HepG2 (cell line): Measurements from ENCODE around the gene NT5C2. TPM values are rescaled to one million over a fixed set of nuclear protein-coding genes. Genes with fewer than 3 reads are reported as not detected.
A peak's percentile ranks its signal among the peaks of the same experiment; 100 is the strongest.

Experiments used
- ATAC-seq: fragments of 200-7000 bp; cut with Tn5 transposase; 3 replicates; pipeline ENCODE4 v1.9.1; 2020; ENCODE audit warnings: mild to moderate bottlenecking, moderate library complexity
- BruUV-seq: library from RNA; stranded (reverse); fragments of 400-500 nt; replicated peaks from 2 replicates; lab custom pipeline; 2021; lab: Mats Ljungman, UMichigan
- CTCF ChIA-PET: fragments of 300-600 bp; formaldehyde crosslinking; extraction: SDS; loops from one replicate; lab custom pipeline; 2021; ENCODE audit warnings: low total read pairs, inconsistent platforms, low intra/inter-chr PET ratio; lab: Yijun Ruan, JAX
- POLR2A ChIA-PET: fragments of 350-600 bp; sonication (Branson Sonifier 250); formaldehyde crosslinking; loops from one replicate; lab custom pipeline; 2020; ENCODE audit warnings: antibody characterized with exemption, inconsistent platforms; lab: Yijun Ruan, JAX
- DNase-seq: peaks from one replicate; pipeline ENCODE4 v3.0.0-alpha.2; 2015; ENCODE audit warnings: low spot score
- FAIRE-seq: peaks from 3 replicates; lab custom pipeline; 2011; peaks lifted over from hg19 to GRCh38; lab: Jason Lieb, UNC
- H2AFZ ChIP-seq: one replicate; pipeline ENCODE4 v1.6.1; 2011; ENCODE audit warnings: low read length, inconsistent platforms
- H3K27ac ChIP-seq: fragments of 300-600 bp; 3 replicates; pipeline ENCODE4 v1.8.0; 2011; ENCODE audit warnings: mixed run types, mild to moderate bottlenecking, mixed read lengths, low read length, inconsistent platforms; ENCODE audit not compliant: insufficient read depth; ENCODE audit errors: extremely low read length
- H3K27me3 ChIP-seq, 2 experiments: fragments of 200-600 bp in 1 of 2; 2 replicates in 1 of 2; 3 replicates in 1 of 2; pipeline versions ENCODE4 v1.6.0 to v1.8.0; 2011; ENCODE audit warnings: low read length in 2 of 2, mild to moderate bottlenecking in 2 of 2, moderate library complexity in 2 of 2, inconsistent platforms in 1 of 2; ENCODE audit not compliant: insufficient read depth in 2 of 2, control insufficient read depth in 1 of 2
- H3K36me3 ChIP-seq, 2 experiments: fragments of 200-600 bp in 1 of 2; replicated peaks in 1 of 2; 2 replicates in 1 of 2; 3 replicates in 1 of 2; pipeline versions ENCODE4 v1.5.1 to v1.8.0; 2011; ENCODE audit warnings: low read length in 2 of 2, inconsistent platforms in 1 of 2; ENCODE audit not compliant: insufficient read depth in 2 of 2, control insufficient read depth in 1 of 2
- H3K4me1 ChIP-seq: 2 replicates; pipeline ENCODE4 v1.5.1; 2012; ENCODE audit warnings: low read length, inconsistent platforms; ENCODE audit not compliant: insufficient read depth
- H3K4me2 ChIP-seq: 2 replicates; pipeline ENCODE4 v1.6.0; 2011; ENCODE audit warnings: low read depth, low read length, inconsistent platforms
- H3K4me3 ChIP-seq, 3 experiments: fragments of 200-600 bp in 1 of 3; sonication (generic), shearing (Covaris generic) in 1 of 3; replicated peaks in 1 of 3; 2 replicates each; pipeline ENCODE4 v1.5.1; 2011 to 2016; ENCODE audit warnings: low read length in 3 of 3, inconsistent platforms in 2 of 3, low read depth in 2 of 3, mild to moderate bottlenecking in 2 of 3, control low read depth in 1 of 3, mixed read lengths in 1 of 3; ENCODE audit not compliant: insufficient read depth in 1 of 3
- H3K79me2 ChIP-seq: one replicate; pipeline ENCODE4 v1.6.1; 2011; ENCODE audit warnings: low read length, inconsistent platforms; ENCODE audit not compliant: insufficient read depth
- H3K9ac ChIP-seq: 2 replicates; pipeline ENCODE4 v1.6.0; 2011; ENCODE audit warnings: mild to moderate bottlenecking, low read depth, low read length, inconsistent platforms; ENCODE audit not compliant: insufficient read depth
- H3K9me3 ChIP-seq: 2 replicates; pipeline ENCODE4 v1.5.1; 2012; ENCODE audit warnings: mild to moderate bottlenecking, low read length
- H4K20me1 ChIP-seq: 2 replicates; pipeline ENCODE4 v1.6.0; 2011; ENCODE audit warnings: inconsistent platforms, mild to moderate bottlenecking, low read length, moderate library complexity; ENCODE audit not compliant: insufficient read depth
- LRRFIP1 ChIP-seq: sonication (generic); formaldehyde crosslinking; conservative IDR thresholded peaks from 2 replicates; pipeline ENCODE4 v1.4.0; 2020; ENCODE audit warnings: missing genetic modification reagents
- NAIF1 ChIP-seq: sonication (generic); formaldehyde crosslinking; IDR thresholded peaks from 2 replicates; pipeline ENCODE4 v1.5.0; 2020; ENCODE audit warnings: mild to moderate bottlenecking, missing genetic modification reagents, borderline replicate concordance
- POLR2AphosphoS5 ChIP-seq: IDR thresholded peaks from 2 replicates; pipeline ENCODE4 v1.6.1; 2012; ENCODE audit warnings: low read depth, low read length
- RBM22 ChIP-seq: fragments of 200-400 bp; formaldehyde crosslinking; optimal IDR thresholded peaks from 2 replicates; pipeline ENCODE3; 2017; ENCODE audit warnings: mild to moderate bottlenecking, low read length, moderate library complexity
- RFX1 ChIP-seq: fragments of 450-650 bp; IDR thresholded peaks from 2 replicates; pipeline ENCODE4 v1.6.1; 2017
- SMAD1 ChIP-seq: sonication (generic); formaldehyde crosslinking; IDR thresholded peaks from 2 replicates; pipeline ENCODE4 v1.4.0; 2020; ENCODE audit warnings: missing genetic modification reagents, low read depth, mild to moderate bottlenecking, borderline replicate concordance
- TARDBP ChIP-seq: sonication (generic); formaldehyde crosslinking; IDR thresholded peaks from 2 replicates; pipeline ENCODE4 v1.8.0; 2022; ENCODE audit warnings: mild to moderate bottlenecking, missing genetic modification reagents
- TEF ChIP-seq: sonication (generic); formaldehyde crosslinking; IDR thresholded peaks from 2 replicates; pipeline ENCODE4 v1.5.0; 2020; ENCODE audit warnings: missing genetic modification reagents
- THAP7 ChIP-seq: sonication (generic); formaldehyde crosslinking; IDR thresholded peaks from 2 replicates; pipeline ENCODE4 v1.8.1; 2023; ENCODE audit warnings: mild to moderate bottlenecking, missing genetic modification reagents
- TMF1 ChIP-seq: sonication (generic); formaldehyde crosslinking; IDR thresholded peaks from 2 replicates; pipeline ENCODE4 v1.8.1; 2022; ENCODE audit warnings: low read depth, missing genetic modification reagents
- ZFX ChIP-seq: sonication (generic); formaldehyde crosslinking; IDR thresholded peaks from 2 replicates; pipeline ENCODE4 v1.4.0; 2020; ENCODE audit warnings: mild to moderate bottlenecking, low read depth, missing genetic modification reagents, moderate library complexity
- ZNF598 ChIP-seq: sonication (generic); formaldehyde crosslinking; IDR thresholded peaks from 2 replicates; pipeline ENCODE4 v1.5.1; 2020; ENCODE audit warnings: mild to moderate bottlenecking, missing genetic modification reagents, borderline replicate concordance
- ZNF773 ChIP-seq: sonication (generic); formaldehyde crosslinking; IDR thresholded peaks from 2 replicates; pipeline ENCODE4 v1.4.0; 2020; ENCODE audit warnings: missing genetic modification reagents, borderline replicate concordance
- WGBS: methylation state at CpG from one replicate; pipeline ENCODE4 v1.1.6; 2017; ENCODE audit warnings: low lambda C conversion rate; 5-methylcytosine and 5-hydroxymethylcytosine counted together
- in situ Hi-C: cut with HindIII; loops from 2 replicates; pipeline ENCODE4 v1.10.0; 2017; ENCODE audit warnings: low pct_unique_long_range_greater_than_20kb; ENCODE audit not compliant: extremely low pct_ligation_motif_present
- intact Hi-C: fragments of 100-400 bp; cut with micrococcal nuclease; formaldehyde crosslinking; loops from one replicate; pipeline ENCODE4 v1.10.0; 2022; ENCODE audit not compliant: unreplicated experiment
- polyA plus RNA-seq, 8 experiments: library from polyadenylated mRNA; depleted of rRNA in 3 of 8; stranded (reverse) in 7 of 8; unstranded in 1 of 8; fragments of >200 nt; fragmentation: Illumina TruSeq in 4 of 8; extraction: Trizol in 4 of 8; gene quantifications; 2 replicates each; pipeline versions ENCODE4 v1.2.1 to v1.2.3, GENCODE V29; 2011 to 2016; ENCODE audit warnings: low read depth in 4 of 8, missing spikeins in 1 of 8, mixed read lengths in 1 of 8; ENCODE audit not compliant: insufficient read depth in 1 of 8
- total RNA-seq, 5 experiments: library from RNA; depleted of rRNA; stranded (reverse); fragments of >200 nt; fragmentation: Illumina TruSeq; extraction: Trizol; gene quantifications; 2 replicates each; pipeline ENCODE4 v1.2.3, GENCODE V29; 2016; ENCODE audit warnings: low read depth in 1 of 5
- TF ChIP-seq, protein P1 (sequence below): sonication (generic); formaldehyde crosslinking; IDR thresholded peaks from 2 replicates; pipeline ENCODE4 v1.4.0; 2020; ENCODE audit warnings: mild to moderate bottlenecking, missing genetic modification reagents

The NT5C2 gene
- total and polyA plus RNA-seq, 2 of the 13 experiments (the other 11 are each of a cell fraction or from before 2014, with no cell fraction given): 40.6 to 55.2 TPM

- DNase-seq (no peak), FAIRE-seq (no peak), ATAC-seq (no peak)
- Histone ChIP-seq H3K27ac (no peak overlapping the region), H3K9me3 (no peaks in the 10 kb centered on the region), H3K79me2 (no peaks in the 10 kb centered on the region), H2AFZ (no peak overlapping the region), H3K4me3 (no peak overlapping the region), H3K4me1 (peaks cover 55% of the 10 kb centered on the region), H3K9ac (no peak overlapping the region), H3K27me3 (no peaks in the 10 kb centered on the region), H4K20me1 (no peaks in the 10 kb centered on the region), H3K4me2 (no peak overlapping the region), H3K36me3 (peaks cover 15 to 38% of the 10 kb centered on the region in 2 experiments)
- ChIA-PET CTCF (no interaction called here), POLR2A (interaction anchor here (0.9 kb wide), 1 partner anchor 168 kb away, joined by 3 read pairs; the partner anchor contains the start of gene CNNM2)
- WGBS: 85% methylated on average over 2 of the region's 2 CpGs
- TF ChIP-seq SMAD1: no peak
- TF ChIP-seq, protein P1, sequence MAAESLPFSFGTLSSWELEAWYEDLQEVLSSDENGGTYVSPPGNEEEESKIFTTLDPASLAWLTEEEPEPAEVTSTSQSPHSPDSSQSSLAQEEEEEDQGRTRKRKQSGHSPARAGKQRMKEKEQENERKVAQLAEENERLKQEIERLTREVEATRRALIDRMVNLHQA (CRISPR knock-in tag): no peak
- no TSS peak for BruUV-seq
- in situ Hi-C loops (loop anchor here (10.0 kb wide), 1 partner anchor 159 kb away; the partner anchor contains the start of gene RPEL1), intact Hi-C loops (no loop called here)
Measured at GRCh38 chr10:103086261-103086660, 106.8 kb downstream of the NT5C2 start.

DNA sequence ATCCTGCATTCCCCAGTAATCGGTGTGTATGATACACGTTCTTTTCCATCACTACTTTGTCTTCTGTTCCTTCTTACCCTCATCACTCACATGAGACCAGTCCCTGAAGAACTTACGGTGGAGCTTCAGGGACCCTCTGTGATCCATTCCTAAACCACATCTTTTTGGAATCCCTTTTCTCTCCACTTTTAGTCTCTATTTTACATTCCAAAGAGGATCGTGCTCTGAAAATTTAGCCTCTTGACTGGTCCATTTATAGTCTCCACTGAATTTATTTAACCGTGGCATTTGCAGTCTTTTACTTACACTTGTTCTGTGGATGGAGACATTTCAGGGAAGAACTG lies 109.1 kb downstream of the NT5C2 start:
- no peak for FAIRE-seq
- no peak overlapping the region for H2AFZ ChIP-seq
- H3K36me3 ChIP-seq: peaks cover 8 to 16% of the 10 kb centered on the region in 2 experiments
- H3K27me3 ChIP-seq: no peaks in the 10 kb centered on the region
- H3K4me2 ChIP-seq: peak overlapping the region; percentile 51
- H3K27ac ChIP-seq: peak overlapping the region; percentile 57
- POLR2A ChIA-PET: no interaction called here
- no peak for ATAC-seq
- peaks cover 55% of the 10 kb centered on the region for H3K4me1 ChIP-seq
- in situ Hi-C loops (loop anchor here (10.0 kb wide), 1 partner anchor 161 kb away; the partner anchor contains the start of gene RPEL1), intact Hi-C loops (loop anchor here (5.0 kb wide), 1 partner anchor 158 kb away; no protein-coding TSS in a partner anchor)
- WGBS: 73% methylated on average over 5 of the region's 5 CpGs
- no peaks in the 10 kb centered on the region for H3K9me3 ChIP-seq
- H3K4me3 ChIP-seq: no peak overlapping the region
- CTCF ChIA-PET: no interaction called here
- BruUV-seq: no TSS peak
- TF ChIP-seq ZNF598 (CRISPR knock-in tag): no peak
- no peak for TF ChIP-seq TMF1 (CRISPR knock-in tag)
- no peak for TF ChIP-seq TEF (CRISPR knock-in tag)
- TF ChIP-seq NAIF1: no peak
- TF ChIP-seq LRRFIP1 (CRISPR knock-in tag): no peak
- TF ChIP-seq POLR2AphosphoS5: peak; percentile 4; the same call in 1 of the 2 replicates
- 0 out of 2 replicates have a peak, but pooled peaks have one; percentile 3 for TF ChIP-seq TARDBP
- peak; percentile 11; the same call in 1 of the 2 replicates for TF ChIP-seq ZFX
- no peak for TF ChIP-seq RFX1
- 0 out of 2 replicates have a peak, but pooled peaks have one; percentile 4 for TF ChIP-seq THAP7
- no peak for TF ChIP-seq ZNF773 (CRISPR knock-in tag)
- TF ChIP-seq RBM22: peak; percentile 1
- H3K9ac ChIP-seq: no peak overlapping the region
- H3K79me2 ChIP-seq: no peaks in the 10 kb centered on the region
- H4K20me1 ChIP-seq: no peaks in the 10 kb centered on the region
- no peak for DNase-seq
